Tibial nerve (tissue), 3 donors: ENCODE data around the gene TAS2R60.

Source experiments
- POLR2A ChIP-seq, 2 donors: fragments of 450-650 bp; IDR thresholded peaks; one replicate each; pipeline ENCODE4 v1.6.1; 2017; ENCODE audit warnings: antibody characterized with exemption in 2 of 2, mild to moderate bottlenecking in 2 of 2, moderate library complexity in 2 of 2
- TF ChIP-seq, protein P1 (sequence below), 5 experiments: fragments of 200-600 bp in 3 of 5; fragments of 450-650 bp in 2 of 5; sonication (generic) in 3 of 5; IDR thresholded peaks; one replicate each; pipeline ENCODE4 v1.5.1; 2016 to 2019; ENCODE audit warnings: antibody characterized with exemption in 5 of 5, mild to moderate bottlenecking in 3 of 5, moderate library complexity in 2 of 5

DNA sequence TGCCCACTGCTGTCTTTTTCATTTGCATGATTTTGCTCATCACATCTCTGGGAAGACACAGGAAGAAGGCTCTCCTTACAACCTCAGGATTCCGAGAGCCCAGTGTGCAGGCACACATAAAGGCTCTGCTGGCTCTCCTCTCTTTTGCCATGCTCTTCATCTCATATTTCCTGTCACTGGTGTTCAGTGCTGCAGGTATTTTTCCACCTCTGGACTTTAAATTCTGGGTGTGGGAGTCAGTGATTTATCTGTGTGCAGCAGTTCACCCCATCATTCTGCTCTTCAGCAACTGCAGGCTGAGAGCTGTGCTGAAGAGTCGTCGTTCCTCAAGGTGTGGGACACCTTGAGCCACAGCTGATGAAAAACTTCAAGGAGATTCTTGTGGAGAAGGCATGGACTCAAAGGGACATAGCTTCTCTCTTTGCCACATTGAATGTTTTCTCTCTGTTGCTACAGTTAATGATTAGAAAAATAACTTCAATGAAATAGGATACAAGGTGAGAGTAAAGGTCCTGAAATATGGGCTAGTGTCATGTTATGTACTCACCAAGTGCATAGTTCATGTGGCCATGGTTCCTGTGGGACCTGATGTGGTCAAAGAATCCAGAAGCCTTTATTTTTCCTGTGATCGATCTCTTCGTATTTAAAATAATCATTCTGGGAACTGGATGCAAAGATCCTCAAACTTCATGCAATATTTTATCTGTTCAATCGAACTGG lies 970 bp downstream of the TAS2R60 start:
- TF ChIP-seq, protein P1, sequence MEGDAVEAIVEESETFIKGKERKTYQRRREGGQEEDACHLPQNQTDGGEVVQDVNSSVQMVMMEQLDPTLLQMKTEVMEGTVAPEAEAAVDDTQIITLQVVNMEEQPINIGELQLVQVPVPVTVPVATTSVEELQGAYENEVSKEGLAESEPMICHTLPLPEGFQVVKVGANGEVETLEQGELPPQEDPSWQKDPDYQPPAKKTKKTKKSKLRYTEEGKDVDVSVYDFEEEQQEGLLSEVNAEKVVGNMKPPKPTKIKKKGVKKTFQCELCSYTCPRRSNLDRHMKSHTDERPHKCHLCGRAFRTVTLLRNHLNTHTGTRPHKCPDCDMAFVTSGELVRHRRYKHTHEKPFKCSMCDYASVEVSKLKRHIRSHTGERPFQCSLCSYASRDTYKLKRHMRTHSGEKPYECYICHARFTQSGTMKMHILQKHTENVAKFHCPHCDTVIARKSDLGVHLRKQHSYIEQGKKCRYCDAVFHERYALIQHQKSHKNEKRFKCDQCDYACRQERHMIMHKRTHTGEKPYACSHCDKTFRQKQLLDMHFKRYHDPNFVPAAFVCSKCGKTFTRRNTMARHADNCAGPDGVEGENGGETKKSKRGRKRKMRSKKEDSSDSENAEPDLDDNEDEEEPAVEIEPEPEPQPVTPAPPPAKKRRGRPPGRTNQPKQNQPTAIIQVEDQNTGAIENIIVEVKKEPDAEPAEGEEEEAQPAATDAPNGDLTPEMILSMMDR (IDR thresholded peaks at IDR 0.05), result no peak
- no peak for TF ChIP-seq POLR2A (IDR thresholded peaks at IDR 0.05)
